OCI-LY3 (cell line): ENCODE results near the gene SLC25A33.

Source experiments
- H2AFZ ChIP-seq: fragments of 200-600, 300-600 bp; shearing (Covaris generic); 2 replicates; pipeline ENCODE4 v1.6.0; 2014; ENCODE audit warnings: antibody characterized with exemption, low read depth, low read length
- H3K27ac ChIP-seq: fragments of 200-600, 300-600 bp; sonication (generic); 2 replicates; pipeline ENCODE4 v1.5.1; 2014; ENCODE audit warnings: mild to moderate bottlenecking, low read length, moderate library complexity, mixed read lengths
- H3K27me3 ChIP-seq: fragments of 200-600, 300-600 bp; sonication (generic); 2 replicates; pipeline ENCODE4 v1.6.1; 2014; ENCODE audit warnings: low read depth, low read length, mixed read lengths
- H3K36me3 ChIP-seq: fragments of 200-600, 300-600 bp; sonication (generic); replicated peaks from 2 replicates; pipeline ENCODE3; 2014; ENCODE audit warnings: low read depth, low read length, mixed read lengths
- H3K4me1 ChIP-seq: fragments of 300-600, 200-600 bp; sonication (generic); 2 replicates; pipeline ENCODE4 v1.6.1; 2014; ENCODE audit warnings: low read length, mixed read lengths
- H3K4me2 ChIP-seq: fragments of 200-600, 300-600 bp; sonication (generic); 2 replicates; pipeline ENCODE4 v1.6.1; 2014; ENCODE audit warnings: low read length, mixed read lengths
- H3K4me3 ChIP-seq: fragments of 300-600, 200-600 bp; sonication (generic); 2 replicates; pipeline ENCODE4 v1.5.1; 2014; ENCODE audit warnings: antibody characterized with exemption, mild to moderate bottlenecking, low read length, moderate library complexity
- H3K79me2 ChIP-seq: fragments of 300-600, 200-600 bp; shearing (Covaris generic); 2 replicates; pipeline ENCODE4 v1.6.1; 2014; ENCODE audit warnings: mild to moderate bottlenecking, low read length, mixed read lengths
- H3K9ac ChIP-seq: fragments of 300-600, 200-600 bp; shearing (Covaris generic); 2 replicates; pipeline ENCODE4 v1.6.0; 2014; ENCODE audit warnings: mild to moderate bottlenecking, low read length, moderate library complexity
- H3K9me3 ChIP-seq: fragments of 200-600, 300-600 bp; shearing (Covaris generic); 2 replicates; pipeline ENCODE4 v1.6.1; 2014; ENCODE audit warnings: low read length, mixed read lengths; ENCODE audit not compliant: insufficient read depth
- H4K20me1 ChIP-seq: fragments of 200-600, 300-600 bp; sonication (generic); 2 replicates; pipeline ENCODE4 v1.6.1; 2016; ENCODE audit warnings: low read length, mixed read lengths; ENCODE audit not compliant: insufficient read depth
- EZH2phosphoT487 ChIP-seq: fragments of 200-600 bp; shearing (Covaris generic); IDR thresholded peaks from 2 replicates; pipeline ENCODE4 v1.6.1; 2018; ENCODE audit warnings: antibody characterized with exemption, mixed run types, low read depth
- TF ChIP-seq, protein P1 (sequence below): fragments of 200-600, 300-600 bp; sonication (generic); IDR thresholded peaks from 2 replicates; pipeline ENCODE4 v1.5.1; 2014; ENCODE audit warnings: antibody characterized with exemption, low read length, low read depth

Gene SLC25A33

DNA sequence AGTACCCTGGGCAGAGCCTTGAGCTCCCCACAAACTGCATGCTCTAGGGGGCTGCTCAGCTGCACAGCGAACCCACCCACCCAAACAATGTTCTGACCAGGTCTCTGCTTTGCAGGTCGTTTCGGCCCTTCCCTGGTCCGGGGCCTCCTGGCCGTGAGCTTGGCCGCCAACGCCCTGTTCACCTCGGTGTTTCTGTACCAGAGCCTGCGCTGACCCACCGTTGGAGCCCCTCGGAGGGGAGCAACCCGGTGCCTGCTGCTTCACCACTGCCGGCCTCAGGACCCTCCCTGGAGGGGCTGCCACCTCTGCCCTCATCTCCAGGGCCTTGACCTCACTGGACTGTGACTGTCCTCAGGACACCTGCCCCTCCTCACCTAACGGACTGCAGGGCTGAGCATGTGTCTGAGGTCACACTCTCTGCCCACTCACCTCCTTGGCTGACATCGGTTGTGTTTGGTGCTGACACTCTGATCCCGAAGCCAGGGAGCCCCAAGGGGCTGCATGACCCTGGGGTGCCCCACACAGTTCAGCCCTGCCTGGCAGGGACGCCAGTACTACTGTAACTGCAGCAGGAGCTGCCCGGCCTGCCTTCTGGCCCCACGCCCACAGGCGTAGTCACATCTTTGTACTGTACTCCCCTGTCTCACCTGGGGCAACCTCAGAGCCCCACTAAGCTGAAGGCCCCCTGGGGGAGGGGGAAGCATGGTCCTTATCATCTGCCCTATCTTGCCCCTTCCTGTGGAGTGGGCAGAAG lies 73.8 kb downstream of the SLC25A33 start:
- Histone ChIP-seq H3K27me3 (no peaks in the 10 kb centered on the region), H3K36me3 (no peaks in the 10 kb centered on the region), H3K9ac (no peak overlapping the region), H3K4me2 (no peak overlapping the region), H3K79me2 (no peaks in the 10 kb centered on the region), H3K4me3 (no peak overlapping the region), H2AFZ (no peak overlapping the region), H3K9me3 (no peaks in the 10 kb centered on the region), H3K4me1 (peaks cover 7% of the 10 kb centered on the region; the same call in 1 of the 2 replicates), H4K20me1 (no peaks in the 10 kb centered on the region), H3K27ac (no peak overlapping the region)
- TF ChIP-seq, protein P1, sequence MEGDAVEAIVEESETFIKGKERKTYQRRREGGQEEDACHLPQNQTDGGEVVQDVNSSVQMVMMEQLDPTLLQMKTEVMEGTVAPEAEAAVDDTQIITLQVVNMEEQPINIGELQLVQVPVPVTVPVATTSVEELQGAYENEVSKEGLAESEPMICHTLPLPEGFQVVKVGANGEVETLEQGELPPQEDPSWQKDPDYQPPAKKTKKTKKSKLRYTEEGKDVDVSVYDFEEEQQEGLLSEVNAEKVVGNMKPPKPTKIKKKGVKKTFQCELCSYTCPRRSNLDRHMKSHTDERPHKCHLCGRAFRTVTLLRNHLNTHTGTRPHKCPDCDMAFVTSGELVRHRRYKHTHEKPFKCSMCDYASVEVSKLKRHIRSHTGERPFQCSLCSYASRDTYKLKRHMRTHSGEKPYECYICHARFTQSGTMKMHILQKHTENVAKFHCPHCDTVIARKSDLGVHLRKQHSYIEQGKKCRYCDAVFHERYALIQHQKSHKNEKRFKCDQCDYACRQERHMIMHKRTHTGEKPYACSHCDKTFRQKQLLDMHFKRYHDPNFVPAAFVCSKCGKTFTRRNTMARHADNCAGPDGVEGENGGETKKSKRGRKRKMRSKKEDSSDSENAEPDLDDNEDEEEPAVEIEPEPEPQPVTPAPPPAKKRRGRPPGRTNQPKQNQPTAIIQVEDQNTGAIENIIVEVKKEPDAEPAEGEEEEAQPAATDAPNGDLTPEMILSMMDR = no peak
- TF ChIP-seq EZH2phosphoT487 = no peak

DNA sequence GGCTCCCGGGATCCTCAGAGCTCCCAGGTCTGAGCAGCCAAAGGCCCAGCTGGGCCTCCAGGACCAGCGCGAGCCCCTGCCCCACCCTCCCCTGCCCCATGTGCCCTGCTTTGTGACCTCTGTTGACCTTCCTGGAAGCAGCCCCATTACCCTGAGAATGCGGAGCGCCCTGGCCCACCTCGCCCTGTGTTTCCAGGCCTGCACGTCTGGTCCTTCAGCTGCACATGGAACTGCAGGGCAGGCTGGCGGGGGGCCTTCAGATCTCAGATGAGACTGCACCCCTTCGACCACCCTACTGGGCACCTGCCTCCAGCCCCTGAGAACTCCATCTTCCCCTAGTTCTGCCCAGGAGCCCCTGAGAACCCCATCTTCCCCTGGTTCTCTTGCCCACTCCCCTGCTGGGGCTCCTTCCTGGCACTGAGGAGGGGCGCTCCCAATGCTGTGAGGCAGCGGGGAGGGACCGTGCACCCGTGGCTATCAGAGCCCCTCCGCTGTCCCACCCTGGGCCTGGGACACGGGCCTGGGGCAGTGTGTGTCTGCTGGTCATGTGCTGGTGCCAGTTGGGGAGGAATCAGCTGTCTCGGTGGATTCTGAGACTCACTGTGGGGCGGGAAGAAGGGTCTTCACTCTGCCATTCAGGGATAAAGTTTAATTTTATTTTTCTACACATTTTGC lies 74.5 kb downstream of the SLC25A33 start:
- TF ChIP-seq, protein P1 = no peak
- no peak for TF ChIP-seq EZH2phosphoT487

DNA sequence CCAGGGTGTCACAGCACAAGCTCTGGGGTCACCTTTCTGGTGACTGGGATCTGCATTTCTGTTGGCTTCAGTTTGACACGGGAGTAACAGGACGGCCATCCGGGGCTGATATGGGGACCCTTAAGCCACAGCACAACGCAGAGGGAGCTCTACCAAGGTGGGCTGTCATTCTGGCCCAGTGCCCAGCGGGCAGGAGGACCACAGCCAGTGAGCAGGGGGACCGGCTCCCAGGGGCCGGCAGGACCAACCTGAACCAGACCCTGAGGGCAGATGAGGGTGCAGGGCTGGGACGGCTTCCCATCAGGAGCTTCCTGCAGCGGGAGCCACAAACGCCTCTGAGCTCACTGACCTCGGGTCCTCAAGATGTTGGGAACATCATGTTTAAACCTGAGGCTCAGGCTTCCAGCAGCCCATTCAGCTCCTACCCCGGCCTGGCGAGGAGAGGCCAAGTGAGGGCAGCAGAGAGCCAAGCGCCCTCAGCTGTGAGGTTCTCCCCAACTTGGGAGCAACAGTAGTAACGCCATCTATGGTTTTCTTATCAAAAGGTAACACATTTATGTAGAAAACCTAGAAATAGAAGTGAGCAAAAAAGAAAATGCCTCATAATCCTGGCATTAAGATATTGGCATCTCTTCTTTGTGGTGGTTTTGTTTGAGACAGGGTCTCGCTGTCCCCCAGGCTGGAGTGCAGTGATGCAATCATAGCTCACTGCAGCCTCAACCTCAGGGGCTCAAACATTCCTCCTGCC lies 76.2 kb downstream of the SLC25A33 start:
- TF ChIP-seq, protein P1 = peak; percentile 76
- TF ChIP-seq EZH2phosphoT487 = no peak
- no peak overlapping the region for H2AFZ ChIP-seq
- H3K79me2 ChIP-seq = no peaks in the 10 kb centered on the region
- H3K4me3 ChIP-seq = no peak overlapping the region
- H3K36me3 ChIP-seq = no peaks in the 10 kb centered on the region
- H3K4me1 ChIP-seq = peaks cover 7% of the 10 kb centered on the region; the same call in 1 of the 2 replicates
- no peaks in the 10 kb centered on the region for H3K9me3 ChIP-seq
- no peaks in the 10 kb centered on the region for H4K20me1 ChIP-seq
- no peak overlapping the region for H3K9ac ChIP-seq
- H3K4me2 ChIP-seq = no peak overlapping the region
- no peak overlapping the region for H3K27ac ChIP-seq
- H3K27me3 ChIP-seq = no peaks in the 10 kb centered on the region

More for the DNA sequence above, 74.5 kb downstream of the SLC25A33 start:
- Histone ChIP-seq H2AFZ (no peak overlapping the region), H3K27me3 (no peaks in the 10 kb centered on the region), H3K27ac (no peak overlapping the region), H3K4me2 (no peak overlapping the region), H3K36me3 (no peaks in the 10 kb centered on the region), H4K20me1 (no peaks in the 10 kb centered on the region), H3K79me2 (no peaks in the 10 kb centered on the region), H3K4me1 (peaks cover 7% of the 10 kb centered on the region; the same call in 1 of the 2 replicates), H3K9me3 (no peaks in the 10 kb centered on the region), H3K4me3 (no peak overlapping the region), H3K9ac (no peak overlapping the region)
